Loucy (cell line): ENCODE data around the gene PAGE4.

Source experiments
- H2AFZ ChIP-seq: fragments of 200-600 bp; sonication (generic); 2 replicates; pipeline ENCODE4 v1.6.0; 2016; ENCODE audit warnings: antibody characterized with exemption, mild to moderate bottlenecking, low read length, moderate library complexity
- H3F3A ChIP-seq: fragments of 200-600 bp; 2 replicates; pipeline ENCODE4 v1.6.0; 2016; ENCODE audit warnings: antibody characterized with exemption, low read depth, mild to moderate bottlenecking
- H3K27me3 ChIP-seq: fragments of 200-600 bp; sonication (generic); 2 replicates; pipeline ENCODE4 v1.6.1; 2014; ENCODE audit warnings: low read length, mild to moderate bottlenecking; ENCODE audit not compliant: insufficient read depth, poor library complexity, severe bottlenecking
- H3K36me3 ChIP-seq: fragments of 200-600 bp; sonication (generic); 2 replicates; pipeline ENCODE4 v1.6.1; 2016; ENCODE audit warnings: low read length; ENCODE audit not compliant: insufficient read depth
- H3K4me1 ChIP-seq: fragments of 200-600 bp; sonication (generic); 2 replicates; pipeline ENCODE4 v1.5.1; 2014; ENCODE audit warnings: low read length, mild to moderate bottlenecking; ENCODE audit not compliant: insufficient read depth, poor library complexity, severe bottlenecking
- H3K4me2 ChIP-seq: fragments of 200-600 bp; sonication (generic); 2 replicates; pipeline ENCODE4 v1.6.0; 2014; ENCODE audit warnings: antibody characterized with exemption, low read length, low read depth, mild to moderate bottlenecking; ENCODE audit not compliant: poor library complexity, severe bottlenecking
- H3K4me3 ChIP-seq: fragments of 200-600 bp; sonication (generic); 2 replicates; pipeline ENCODE4 v1.5.1; 2014; ENCODE audit warnings: low read length, mild to moderate bottlenecking, mixed read lengths; ENCODE audit not compliant: poor library complexity, severe bottlenecking
- H3K79me2 ChIP-seq: fragments of 200-600 bp; sonication (generic); 2 replicates; pipeline ENCODE4 v1.6.1; 2014; ENCODE audit warnings: low read length; ENCODE audit not compliant: insufficient read depth
- H3K9ac ChIP-seq: fragments of 200-600 bp; sonication (generic); 2 replicates; pipeline ENCODE4 v1.6.0; 2014; ENCODE audit warnings: mild to moderate bottlenecking, low read depth, low read length, moderate library complexity; ENCODE audit not compliant: poor library complexity, severe bottlenecking
- H3K9me2 ChIP-seq: fragments of 200-600 bp; sonication (generic); replicated peaks from 2 replicates; pipeline ENCODE4 v1.6.1; 2016; ENCODE audit warnings: low read depth, low read length, mixed read lengths
- H3K9me3 ChIP-seq: fragments of 200-600 bp; sonication (generic); 2 replicates; pipeline ENCODE4 v1.6.1; 2014; ENCODE audit warnings: mild to moderate bottlenecking, antibody characterized with exemption, low read length, low read depth; ENCODE audit not compliant: insufficient read depth
- H4K20me1 ChIP-seq: fragments of 200-600 bp; sonication (generic); 2 replicates; pipeline ENCODE4 v1.6.0; 2014; ENCODE audit warnings: antibody characterized with exemption, low read length, mild to moderate bottlenecking; ENCODE audit not compliant: insufficient read depth, poor library complexity, severe bottlenecking
- EZH2phosphoT487 ChIP-seq: fragments of 200-600 bp; IDR thresholded peaks from 2 replicates; pipeline ENCODE4 v1.6.1; 2018; ENCODE audit warnings: antibody characterized with exemption, mild to moderate bottlenecking, moderate library complexity, borderline replicate concordance
- TF ChIP-seq, protein P1 (sequence below): fragments of 200-600 bp; sonication (generic); conservative IDR thresholded peaks from 2 replicates; pipeline ENCODE4 v1.5.1; 2014; ENCODE audit warnings: mild to moderate bottlenecking, antibody characterized with exemption, low read length

PAGE4 gene

DNA sequence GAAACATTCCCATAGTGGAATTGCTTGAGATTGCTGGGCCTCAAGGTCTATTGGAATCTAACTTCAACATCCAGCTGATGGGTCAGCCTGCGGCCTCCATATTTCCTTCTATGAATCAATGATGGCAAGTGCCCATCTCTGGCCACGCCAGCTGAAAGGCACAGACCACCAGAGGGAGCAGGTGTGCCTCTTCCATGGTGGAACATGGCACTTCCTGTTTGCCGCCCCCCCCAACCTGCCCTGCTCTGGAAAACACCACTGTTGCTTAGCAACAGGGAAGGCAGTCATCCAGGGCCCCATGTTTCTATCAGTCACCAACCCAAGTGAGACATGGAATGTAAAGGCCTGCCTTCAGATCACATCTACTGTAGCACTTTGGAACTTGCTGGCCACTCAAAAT lies 11.6 kb downstream of the PAGE4 start:
- H3K9me3 ChIP-seq, result no peaks in the 10 kb centered on the region
- H3K9ac ChIP-seq, result no peak overlapping the region
- no peaks in the 10 kb centered on the region for H3K36me3 ChIP-seq
- no peaks in the 10 kb centered on the region for H3K9me2 ChIP-seq
- no peak overlapping the region for H3K4me2 ChIP-seq
- no peak overlapping the region for H3K4me3 ChIP-seq
- no peak for TF ChIP-seq EZH2phosphoT487
- TF ChIP-seq, protein P1, sequence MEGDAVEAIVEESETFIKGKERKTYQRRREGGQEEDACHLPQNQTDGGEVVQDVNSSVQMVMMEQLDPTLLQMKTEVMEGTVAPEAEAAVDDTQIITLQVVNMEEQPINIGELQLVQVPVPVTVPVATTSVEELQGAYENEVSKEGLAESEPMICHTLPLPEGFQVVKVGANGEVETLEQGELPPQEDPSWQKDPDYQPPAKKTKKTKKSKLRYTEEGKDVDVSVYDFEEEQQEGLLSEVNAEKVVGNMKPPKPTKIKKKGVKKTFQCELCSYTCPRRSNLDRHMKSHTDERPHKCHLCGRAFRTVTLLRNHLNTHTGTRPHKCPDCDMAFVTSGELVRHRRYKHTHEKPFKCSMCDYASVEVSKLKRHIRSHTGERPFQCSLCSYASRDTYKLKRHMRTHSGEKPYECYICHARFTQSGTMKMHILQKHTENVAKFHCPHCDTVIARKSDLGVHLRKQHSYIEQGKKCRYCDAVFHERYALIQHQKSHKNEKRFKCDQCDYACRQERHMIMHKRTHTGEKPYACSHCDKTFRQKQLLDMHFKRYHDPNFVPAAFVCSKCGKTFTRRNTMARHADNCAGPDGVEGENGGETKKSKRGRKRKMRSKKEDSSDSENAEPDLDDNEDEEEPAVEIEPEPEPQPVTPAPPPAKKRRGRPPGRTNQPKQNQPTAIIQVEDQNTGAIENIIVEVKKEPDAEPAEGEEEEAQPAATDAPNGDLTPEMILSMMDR, result peak; percentile 58
- H4K20me1 ChIP-seq, result no peaks in the 10 kb centered on the region
- H3K27me3 ChIP-seq, result no peaks in the 10 kb centered on the region
- no peaks in the 10 kb centered on the region for H3K4me1 ChIP-seq
- H3F3A ChIP-seq, result no peaks in the 10 kb centered on the region
- no peaks in the 10 kb centered on the region for H3K79me2 ChIP-seq
- no peak overlapping the region for H2AFZ ChIP-seq

DNA sequence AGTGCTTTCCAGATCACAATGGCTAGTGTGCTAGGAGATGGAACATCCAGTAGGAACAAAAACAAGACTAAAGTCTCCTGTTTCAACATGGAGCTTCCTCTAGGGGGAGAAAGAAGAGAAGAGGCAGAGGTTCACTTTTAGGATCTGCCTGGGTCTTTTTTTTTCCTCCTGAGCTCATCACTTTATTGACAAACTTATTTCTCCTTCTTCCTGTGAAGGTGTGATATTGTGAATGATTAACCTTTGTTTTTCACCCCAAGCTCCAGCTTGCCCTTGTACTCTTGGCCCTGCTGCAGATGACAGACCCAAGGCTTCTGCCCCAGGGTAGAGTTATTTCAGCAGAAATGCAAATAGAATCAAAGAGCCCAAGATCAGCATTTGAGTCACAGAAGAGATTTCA lies 13.5 kb downstream of the PAGE4 start:
- TF ChIP-seq EZH2phosphoT487, result no peak
- TF ChIP-seq, protein P1, result no peak
- Histone ChIP-seq H3K27me3 (no peaks in the 10 kb centered on the region), H3F3A (no peaks in the 10 kb centered on the region), H3K4me3 (no peak overlapping the region), H3K9me2 (no peaks in the 10 kb centered on the region), H2AFZ (no peak overlapping the region), H3K9me3 (no peaks in the 10 kb centered on the region), H3K4me1 (no peaks in the 10 kb centered on the region), H4K20me1 (no peaks in the 10 kb centered on the region), H3K36me3 (no peaks in the 10 kb centered on the region), H3K79me2 (no peaks in the 10 kb centered on the region), H3K4me2 (no peak overlapping the region), H3K9ac (no peak overlapping the region)

GRCh38 chrX:49844611-49845010 lies 15.5 kb downstream of the PAGE4 start:
- no peaks in the 10 kb centered on the region for H3K9me2 ChIP-seq
- H3K36me3 ChIP-seq, result no peaks in the 10 kb centered on the region
- no peaks in the 10 kb centered on the region for H3F3A ChIP-seq
- TF ChIP-seq EZH2phosphoT487, result no peak
- TF ChIP-seq, protein P1, result no peak
- H3K4me3 ChIP-seq, result no peak overlapping the region
- no peak overlapping the region for H3K9ac ChIP-seq
- no peaks in the 10 kb centered on the region for H3K79me2 ChIP-seq
- no peaks in the 10 kb centered on the region for H4K20me1 ChIP-seq
- no peaks in the 10 kb centered on the region for H3K27me3 ChIP-seq
- H3K4me2 ChIP-seq, result no peak overlapping the region
- H3K4me1 ChIP-seq, result no peaks in the 10 kb centered on the region
- no peaks in the 10 kb centered on the region for H3K9me3 ChIP-seq
- H2AFZ ChIP-seq, result no peak overlapping the region
